HEK293T (cell line): Measurements from ENCODE around the gene USP49.

Source experiments
- CTCF ChIA-PET: fragments of 350-600 bp; formaldehyde crosslinking; extraction: SDS; loops from one replicate; lab custom pipeline; 2021; ENCODE audit warnings: antibody characterized with exemption, inconsistent platforms; lab: Yijun Ruan, JAX
- POLR2A ChIA-PET: fragments of 350-600 bp; formaldehyde crosslinking; extraction: SDS; loops from one replicate; lab custom pipeline; 2020; ENCODE audit warnings: antibody characterized with exemption, inconsistent platforms; lab: Yijun Ruan, JAX
- DNase-seq: peaks from one replicate; pipeline ENCODE4 v3.0.0; 2012; ENCODE audit warnings: mixed read lengths; ENCODE audit errors: extremely low spot score
- ARNT ChIP-seq: fragments of 450-650 bp; IDR thresholded peaks from 2 replicates; pipeline ENCODE4 v1.6.1; 2017; ENCODE audit warnings: mild to moderate bottlenecking
- BHLHE40 ChIP-seq: fragments of 450-650 bp; IDR thresholded peaks from 2 replicates; pipeline ENCODE4 v1.6.1; 2016; ENCODE audit warnings: mild to moderate bottlenecking, moderate library complexity, borderline replicate concordance
- CTBP1 ChIP-seq: fragments of 450-650 bp; IDR thresholded peaks from 2 replicates; pipeline ENCODE4 v1.6.1; 2016; ENCODE audit warnings: borderline replicate concordance
- ELF4 ChIP-seq: fragments of 450-650 bp; IDR thresholded peaks from 2 replicates; pipeline ENCODE4 v1.6.1; 2017; ENCODE audit warnings: antibody characterized with exemption
- FOXA1 ChIP-seq: fragments of 450-650 bp; IDR thresholded peaks from 2 replicates; pipeline ENCODE4 v1.6.1; 2016; ENCODE audit warnings: mild to moderate bottlenecking
- FOXK2 ChIP-seq: fragments of 450-650 bp; IDR thresholded peaks from 2 replicates; pipeline ENCODE4 v1.6.1; 2016; ENCODE audit warnings: mild to moderate bottlenecking
- FOXM1 ChIP-seq: fragments of 450-650 bp; IDR thresholded peaks from 2 replicates; pipeline ENCODE4 v1.6.1; 2017; ENCODE audit warnings: mild to moderate bottlenecking, borderline replicate concordance
- HDGF ChIP-seq: fragments of 450-650 bp; IDR thresholded peaks from 2 replicates; pipeline ENCODE4 v1.6.1; 2017; ENCODE audit warnings: antibody characterized with exemption, borderline replicate concordance
- L3MBTL2 ChIP-seq: fragments of 450-650 bp; conservative IDR thresholded peaks from 2 replicates; pipeline ENCODE4 v1.6.1; 2016; ENCODE audit warnings: mild to moderate bottlenecking
- LEF1 ChIP-seq: fragments of 450-650 bp; IDR thresholded peaks from 2 replicates; pipeline ENCODE4 v1.6.1; 2017; ENCODE audit warnings: mild to moderate bottlenecking, borderline replicate concordance
- NFRKB ChIP-seq: fragments of 450-650 bp; IDR thresholded peaks from 2 replicates; pipeline ENCODE4 v1.6.1; 2016; ENCODE audit warnings: mild to moderate bottlenecking, moderate library complexity
- SP1 ChIP-seq: fragments of 450-650 bp; IDR thresholded peaks from 2 replicates; pipeline ENCODE4 v1.6.1; 2017
- SUZ12 ChIP-seq: fragments of 450-650 bp; IDR thresholded peaks from 2 replicates; pipeline ENCODE4 v1.6.1; 2016; ENCODE audit warnings: mild to moderate bottlenecking
- TARDBP ChIP-seq: fragments of 450-650 bp; IDR thresholded peaks from 2 replicates; pipeline ENCODE4 v1.6.1; 2016
- ZNF384 ChIP-seq: fragments of 450-650 bp; IDR thresholded peaks from 2 replicates; pipeline ENCODE4 v1.6.1; 2016
- TF ChIP-seq, protein P1 (sequence below): fragments of 450-650 bp; IDR thresholded peaks from 2 replicates; pipeline ENCODE4 v1.6.1; 2016

Gene USP49

GRCh38 chr6:41936073-41936837 is 41.1 kb upstream of the USP49 start:
- ChIA-PET POLR2A (interaction anchor here (1.9 to 7.8 kb wide), 2 partner anchors 14 to 149 kb away, joined by 9 to 54 read pairs; partner anchors contain the start of genes BYSL, MED20 and TOMM6), CTCF (interaction anchor here (0.6 to 2.7 kb wide), 6 partner anchors 15 to 118 kb away, joined by 3 to 11 read pairs (median 3); partner anchors contain the start of genes BYSL and MED20)
- TF ChIP-seq ZNF384 (no peak), FOXA1 (no peak), CTBP1 (no peak), SP1 (no peak), FOXM1 (no peak), NFRKB (no peak), TARDBP (no peak), SUZ12 (no peak), FOXK2 (no peak), ARNT (no peak), BHLHE40 (no peak)
- TF ChIP-seq, protein P1, sequence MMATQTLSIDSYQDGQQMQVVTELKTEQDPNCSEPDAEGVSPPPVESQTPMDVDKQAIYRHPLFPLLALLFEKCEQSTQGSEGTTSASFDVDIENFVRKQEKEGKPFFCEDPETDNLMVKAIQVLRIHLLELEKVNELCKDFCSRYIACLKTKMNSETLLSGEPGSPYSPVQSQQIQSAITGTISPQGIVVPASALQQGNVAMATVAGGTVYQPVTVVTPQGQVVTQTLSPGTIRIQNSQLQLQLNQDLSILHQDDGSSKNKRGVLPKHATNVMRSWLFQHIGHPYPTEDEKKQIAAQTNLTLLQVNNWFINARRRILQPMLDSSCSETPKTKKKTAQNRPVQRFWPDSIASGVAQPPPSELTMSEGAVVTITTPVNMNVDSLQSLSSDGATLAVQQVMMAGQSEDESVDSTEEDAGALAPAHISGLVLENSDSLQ, result no peak
- peak; percentile 74 for DNase-seq

- no peak for DNase-seq
- CTCF ChIA-PET, result interaction anchor here (0.6 to 2.7 kb wide), 4 partner anchors 14 to 117 kb away, joined by 3 to 11 read pairs (median 6); partner anchors contain the start of genes BYSL and MED20
- POLR2A ChIA-PET, result interaction anchor here (1.9 to 7.8 kb wide), 2 partner anchors 14 to 149 kb away, joined by 9 to 54 read pairs; partner anchors contain the start of genes BYSL, MED20 and TOMM6
- no peak for TF ChIP-seq HDGF
- TF ChIP-seq FOXK2, result no peak
- no peak for TF ChIP-seq CTBP1
- no peak for TF ChIP-seq BHLHE40
- TF ChIP-seq LEF1, result no peak
- TF ChIP-seq ELF4, result no peak
- no peak for TF ChIP-seq L3MBTL2
- TF ChIP-seq TARDBP, result no peak
- no peak for TF ChIP-seq FOXA1
- no peak for TF ChIP-seq SUZ12
- no peak for TF ChIP-seq FOXM1
- TF ChIP-seq ZNF384, result no peak
- TF ChIP-seq SP1, result no peak
- TF ChIP-seq NFRKB, result no peak
- TF ChIP-seq, protein P1, result no peak
Observed at GRCh38 chr6:41935685-41936072, 40.5 kb upstream of the USP49 start.

- no peak for TF ChIP-seq CTBP1
- TF ChIP-seq ARNT, result no peak
- TF ChIP-seq BHLHE40, result no peak
- TF ChIP-seq L3MBTL2, result no peak
- TF ChIP-seq, protein P1, result peak; percentile 77
- no peak for TF ChIP-seq LEF1
- TF ChIP-seq FOXK2, result no peak
- no peak for DNase-seq
- ChIA-PET CTCF (interaction anchor here (0.7 to 2.7 kb wide), 3 partner anchors 14 to 109 kb away, joined by 3 to 11 read pairs (median 8); partner anchors contain the start of genes BYSL and MED20), POLR2A (interaction anchor here (0.6 to 7.8 kb wide), 3 partner anchors 13 to 115 kb away, joined by 3 to 54 read pairs (median 3); partner anchors contain the start of genes BYSL, MED20, TAF8 and USP49)
Observed at GRCh38 chr6:41935193-41935574, 40.0 kb upstream of the USP49 start.

DNA sequence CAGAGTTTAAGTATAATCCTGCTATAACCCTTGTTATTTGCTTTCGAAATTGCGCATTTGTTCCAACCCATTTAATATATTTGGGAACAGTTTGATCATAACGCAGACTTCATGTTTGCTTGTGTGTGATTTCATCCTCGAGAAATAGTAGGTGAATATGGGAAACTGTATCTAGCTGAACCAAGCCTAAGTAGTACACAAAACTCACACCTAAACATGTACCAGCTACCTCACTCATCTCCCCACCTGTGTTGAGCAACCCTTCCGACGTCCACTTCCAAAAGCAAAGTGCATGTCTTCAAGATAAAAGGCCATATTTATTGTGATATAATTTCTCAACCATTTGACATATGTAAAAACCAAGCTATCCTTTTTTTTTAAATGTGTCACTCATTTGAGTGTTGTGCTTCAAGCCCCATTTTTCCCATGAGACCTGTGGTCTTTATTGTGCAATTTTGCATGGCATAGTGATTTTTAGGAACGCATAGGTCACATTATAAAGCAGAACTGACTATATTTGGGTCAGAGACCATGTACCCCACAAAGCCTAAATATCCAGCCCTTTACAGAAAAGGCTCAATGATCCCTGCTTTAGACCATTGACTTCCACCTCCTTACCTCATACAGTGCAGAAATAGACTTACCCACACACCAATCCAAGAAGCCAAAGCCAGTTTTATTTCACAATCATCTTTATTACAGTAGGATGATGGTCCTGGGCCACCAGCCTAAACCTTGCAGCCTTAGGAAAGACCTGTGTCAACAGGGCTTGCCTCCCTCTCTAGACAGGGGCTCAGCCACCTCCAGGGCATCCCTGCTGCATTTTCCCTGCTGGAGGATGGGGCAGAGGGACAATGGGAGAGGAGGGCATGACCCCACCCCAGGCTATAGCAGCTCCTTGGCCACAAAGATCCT is 39.4 kb upstream of the USP49 start:
- POLR2A ChIA-PET, result interaction anchor here (0.6 to 7.8 kb wide), 5 partner anchors 13 to 148 kb away, joined by 3 to 54 read pairs (median 4); partner anchors contain the start of genes BYSL, MED20, TAF8 and TOMM6
- no peak for TF ChIP-seq ARNT
- TF ChIP-seq, protein P1, result no peak
- TF ChIP-seq FOXM1, result no peak
- no peak for TF ChIP-seq HDGF
- no peak for TF ChIP-seq ZNF384
- no peak for TF ChIP-seq NFRKB
- no peak for TF ChIP-seq TARDBP
- TF ChIP-seq LEF1, result no peak
- TF ChIP-seq CTBP1, result no peak
- no peak for TF ChIP-seq FOXA1
- TF ChIP-seq L3MBTL2, result no peak
- no peak for TF ChIP-seq ELF4
- no peak for TF ChIP-seq BHLHE40
- no peak for TF ChIP-seq FOXK2
- no peak for TF ChIP-seq SUZ12
- no peak for TF ChIP-seq SP1
- no peak for DNase-seq
- CTCF ChIA-PET, result interaction anchor here (0.7 to 2.7 kb wide), 3 partner anchors 13 to 110 kb away, joined by 3 to 11 read pairs (median 8); partner anchors contain the start of genes BYSL and MED20
